ENCODE measurements around the gene OTUB2.

Gene OTUB2

DNA sequence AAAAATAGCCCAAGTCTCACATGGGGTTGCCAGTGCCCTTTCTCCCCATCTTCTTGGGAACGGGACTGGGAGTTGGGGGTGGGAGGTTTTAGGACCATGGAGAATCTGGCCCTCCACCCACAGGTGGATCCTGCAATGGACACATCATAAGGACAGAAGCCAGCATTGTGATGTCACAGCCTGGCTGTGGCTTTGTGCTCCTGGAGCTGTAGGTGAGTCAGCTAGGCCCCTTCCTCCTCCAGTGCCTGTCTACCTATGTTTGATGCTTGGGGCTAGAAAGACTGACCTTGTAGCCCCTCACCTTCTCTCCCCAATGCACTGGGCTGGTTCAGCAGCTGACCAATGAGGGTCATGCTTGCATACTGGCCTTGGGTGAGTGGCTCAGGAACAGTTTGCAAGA, 29.1 kb upstream of the OTUB2 start, which contains the start of gene CCDC197:
Gene CCDC197 (plus strand): TSS at position 220 of the 400 bp plus-strand sequence. CDS start 831 bp downstream, outside the sequence.
- DNase-seq = no peak

GRCh38 chr14:93997916-93998870, 27.9 kb upstream of the OTUB2 start:
- DNase-seq = no peak

GRCh38 chr14:93998871-93999403, 27.2 kb upstream of the OTUB2 start:
- DNase-seq = no peak

DNA sequence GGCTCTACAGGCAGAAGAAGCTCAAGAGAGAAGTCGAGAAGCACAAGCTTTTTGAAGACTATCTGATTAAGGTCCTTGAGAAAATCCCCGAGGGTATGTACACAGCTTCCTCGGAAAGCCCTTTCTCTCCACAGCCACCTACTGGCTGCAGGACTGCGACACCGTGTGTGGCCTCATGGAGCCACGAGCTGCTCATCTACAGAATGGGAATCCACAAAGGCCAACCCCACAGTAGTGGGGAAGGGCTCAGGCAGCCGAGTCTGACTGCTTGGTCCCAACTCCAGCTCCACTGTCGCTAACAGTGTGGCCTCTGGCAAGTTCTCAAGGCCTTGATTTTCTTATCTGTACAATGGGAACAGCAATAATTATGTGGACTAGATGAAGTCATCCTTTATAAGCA, 26.6 kb upstream of the OTUB2 start:
- DNase-seq = no peak

DNA sequence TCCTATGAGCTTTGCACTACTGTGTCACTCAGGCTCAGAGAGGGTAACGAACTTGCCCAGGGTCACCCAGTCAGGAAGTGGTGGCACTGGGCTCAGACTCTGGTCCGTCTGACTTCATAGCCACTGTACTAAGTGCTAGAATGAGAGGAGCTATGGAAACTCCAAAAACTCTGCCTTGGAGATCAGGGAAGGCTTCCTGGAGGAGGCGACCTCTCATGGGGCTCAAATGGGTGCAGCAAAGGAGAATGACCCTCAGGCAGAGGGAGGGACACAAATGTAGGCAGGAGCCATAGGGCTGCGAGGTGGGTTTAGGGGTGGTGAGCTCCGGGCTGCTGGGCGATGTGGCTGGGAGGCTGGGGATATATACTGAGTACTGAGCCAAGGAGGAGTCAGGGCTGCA, 25.9 kb upstream of the OTUB2 start:
- no peak for DNase-seq

DNA sequence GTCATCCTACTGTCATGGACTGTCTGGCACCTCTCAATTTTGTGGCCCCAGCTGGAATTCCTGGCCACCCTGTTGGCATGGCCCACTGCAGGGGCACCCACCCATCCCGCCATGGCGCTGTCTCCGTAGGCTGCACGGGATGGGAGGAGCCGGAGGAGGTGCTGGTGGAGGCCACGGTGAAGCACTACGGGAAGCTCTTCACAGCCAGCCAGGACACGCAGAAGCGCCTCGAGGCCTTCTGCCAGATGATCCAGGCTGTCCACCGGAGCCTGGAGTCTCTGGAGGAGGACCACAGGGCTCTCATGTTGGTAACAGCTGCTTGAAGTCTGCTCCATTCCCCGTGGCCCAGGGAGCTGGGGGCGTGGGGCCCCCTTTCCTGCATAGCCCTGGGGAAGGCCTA, 25.1 kb upstream of the OTUB2 start:
- no peak for DNase-seq

DNA sequence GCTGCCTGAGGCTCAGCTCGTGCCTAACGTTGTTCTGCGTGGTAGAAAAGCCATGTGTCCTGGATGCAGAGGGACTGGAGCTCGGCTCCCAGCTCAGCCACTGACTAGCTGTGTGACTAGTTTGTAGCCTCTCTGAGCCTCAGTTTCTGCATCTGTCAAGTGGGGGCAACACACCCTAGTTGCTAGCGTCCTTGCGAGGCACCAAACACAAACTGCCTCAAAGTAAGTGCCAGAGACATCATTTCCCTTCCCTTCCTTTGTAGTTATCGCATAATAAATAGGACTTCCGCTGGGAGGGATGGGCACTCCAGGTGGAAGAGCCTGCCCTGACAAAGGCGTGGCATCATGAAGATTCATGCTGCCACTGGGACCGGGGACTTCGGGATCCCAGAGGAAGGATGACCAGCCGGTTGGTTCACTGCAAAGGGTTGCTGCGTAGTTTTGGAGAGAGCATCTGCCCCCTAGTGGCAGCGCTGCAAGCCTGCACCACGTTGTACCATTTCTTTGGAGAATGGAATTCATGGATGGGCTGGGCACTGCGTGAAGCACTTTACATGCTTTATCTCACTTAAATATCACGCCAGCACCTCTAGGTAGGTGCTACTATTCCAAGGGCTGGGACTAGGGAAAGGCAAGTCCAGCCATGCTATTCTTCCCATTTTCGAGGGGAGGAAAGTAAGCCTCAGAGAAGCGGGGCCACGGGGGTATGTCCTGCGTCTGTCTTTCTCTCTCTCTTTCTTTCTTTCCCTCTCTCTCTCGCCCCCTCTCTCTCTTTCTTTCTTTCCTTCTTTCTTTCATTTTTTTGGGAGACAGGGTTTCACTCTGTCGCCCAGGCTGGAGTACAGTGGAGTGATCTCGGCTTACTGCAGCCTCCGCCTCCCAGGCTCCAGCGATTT, 24.4 kb upstream of the OTUB2 start:
- DNase-seq = peak; percentile 65

DNA sequence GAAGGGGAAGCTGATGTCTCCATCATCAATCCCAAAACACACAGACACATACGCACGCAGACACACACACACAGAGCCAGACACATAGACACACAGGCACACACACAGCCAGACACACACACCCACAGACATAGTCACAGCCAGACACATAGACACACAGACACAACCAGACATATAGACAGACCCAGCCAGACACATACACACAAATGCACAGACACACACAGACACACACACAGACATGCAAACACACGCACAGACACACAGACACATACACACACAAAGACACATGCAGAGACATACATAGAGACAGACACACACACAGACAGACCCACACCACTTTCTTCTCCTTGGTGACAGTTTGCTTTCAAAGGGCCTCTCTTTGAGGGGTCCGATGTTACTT, 22.7 kb upstream of the OTUB2 start:
- no peak for DNase-seq

DNA sequence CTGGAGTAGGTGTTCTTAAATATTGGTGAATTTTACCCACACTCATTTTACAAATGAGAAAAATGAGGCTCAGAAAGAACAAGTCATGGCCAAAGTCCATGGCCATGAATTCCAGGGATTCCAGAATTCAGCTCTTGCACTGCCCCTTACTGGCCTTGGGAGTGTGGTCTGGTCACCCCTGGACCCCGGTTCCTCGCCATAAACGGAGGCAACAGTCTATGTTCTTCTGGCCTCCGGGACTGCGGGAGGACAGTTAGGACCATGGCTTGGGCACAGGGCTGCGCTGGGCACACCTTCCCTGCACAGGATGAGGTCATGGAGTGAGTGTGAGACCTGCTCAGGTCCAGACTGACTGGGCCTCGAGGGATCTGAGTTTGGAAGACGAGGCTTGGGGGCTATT, 22.1 kb upstream of the OTUB2 start:
- DNase-seq = no peak

DNA sequence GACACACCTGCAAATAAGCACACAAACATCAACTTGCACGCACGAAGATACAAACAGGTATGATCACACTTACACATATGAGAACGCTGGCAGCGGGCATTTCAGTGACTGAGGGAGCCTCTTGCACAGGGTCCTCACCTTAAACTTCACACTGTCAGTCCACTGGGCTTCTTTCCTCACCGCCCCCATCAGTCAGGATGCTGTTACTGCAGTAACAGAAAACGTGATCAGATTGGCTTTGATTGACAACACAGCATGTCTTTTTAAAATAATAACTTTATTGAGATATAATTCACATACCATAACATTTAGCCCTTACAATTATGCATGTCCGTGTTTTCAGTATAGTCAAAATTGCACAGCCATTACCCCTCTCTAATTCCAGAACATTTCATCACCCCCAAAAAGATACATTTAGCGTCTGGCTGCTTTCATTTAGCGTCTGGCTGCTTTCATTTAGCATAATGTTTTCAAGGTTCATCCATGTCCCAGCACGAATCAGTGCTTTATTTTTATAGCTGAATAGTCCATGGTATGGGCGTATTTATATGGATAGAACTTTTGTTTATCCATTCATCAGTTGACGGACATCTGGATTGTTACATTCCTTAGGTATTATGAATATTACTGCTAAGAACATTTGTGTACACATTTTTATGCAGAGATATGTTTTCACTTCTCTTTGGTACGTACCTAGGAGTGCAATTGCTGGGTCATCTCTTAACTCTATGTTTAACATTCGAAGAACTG, 20.6 kb upstream of the OTUB2 start:
- peak; percentile 34 for DNase-seq

DNA sequence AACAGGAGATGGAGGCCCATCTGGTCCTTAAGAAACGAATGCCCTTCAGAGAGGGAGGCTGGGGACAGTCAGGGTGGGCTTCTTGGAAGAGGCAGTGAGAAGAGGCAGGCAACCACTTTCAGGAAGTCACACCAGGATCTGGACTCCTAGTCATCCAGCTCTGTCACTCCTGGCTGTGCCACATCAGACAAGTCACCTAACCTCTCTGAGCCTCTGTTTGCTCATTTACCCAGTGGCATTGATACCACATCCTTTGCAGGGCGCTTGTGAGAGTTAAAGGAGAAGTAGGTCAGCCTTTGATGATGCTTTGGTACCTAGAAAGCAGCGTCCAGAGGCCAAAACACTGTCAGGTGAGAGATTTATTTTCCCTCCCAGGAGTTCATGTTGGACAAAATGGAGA, 17.9 kb upstream of the OTUB2 start:
- DNase-seq = peak; percentile 14

GRCh38 chr14:94009767-94010166, 16.4 kb upstream of the OTUB2 start:
- no peak for DNase-seq

DNA sequence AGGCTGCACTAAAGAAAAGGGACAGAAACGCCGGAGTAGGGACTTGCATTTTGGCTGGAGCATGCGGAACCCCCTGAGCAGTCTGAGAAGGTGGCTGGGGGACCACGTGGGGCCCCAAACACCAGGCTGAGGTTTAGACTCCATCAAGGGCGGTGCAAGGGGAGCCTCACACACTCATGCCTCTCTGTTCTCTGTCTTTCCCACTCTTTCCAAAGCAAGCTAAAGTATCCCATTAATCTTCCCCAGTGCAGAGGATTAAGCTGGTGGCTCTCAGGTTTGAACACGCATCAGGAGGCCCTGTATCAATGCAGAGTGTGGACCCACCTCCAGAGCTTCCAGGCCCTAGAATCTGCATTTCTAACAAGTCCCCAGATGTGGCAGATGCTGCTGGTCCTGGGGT, 15.5 kb upstream of the OTUB2 start:
- DNase-seq = no peak

- DNase-seq = no peak
Observed at GRCh38 chr14:94011795-94012194, 14.3 kb upstream of the OTUB2 start.

DNA sequence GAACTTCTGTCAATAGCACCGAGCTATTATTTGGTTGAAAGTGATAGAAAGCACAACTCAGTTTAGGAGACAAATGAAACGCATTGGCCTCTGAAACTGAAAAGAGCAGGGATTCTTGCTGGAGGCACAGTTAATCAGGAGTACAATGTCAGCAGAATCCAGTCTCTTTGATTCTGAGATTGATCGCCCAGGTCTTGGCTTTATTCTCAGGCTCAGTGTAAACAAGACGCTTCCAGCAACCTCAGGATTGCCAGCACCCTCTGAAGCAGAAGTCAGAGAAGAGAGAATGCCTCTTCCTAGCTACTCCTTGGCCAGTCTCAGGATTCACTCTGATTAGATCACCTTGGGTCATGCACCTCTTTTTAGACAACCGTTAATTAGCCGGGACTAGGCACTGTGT, 11.8 kb upstream of the OTUB2 start:
- DNase-seq = no peak

- DNase-seq = no peak
Observed at GRCh38 chr14:94015223-94015622, 10.9 kb upstream of the OTUB2 start.

GRCh38 chr14:94016446-94016976, 9.6 kb upstream of the OTUB2 start:
- no peak for DNase-seq

- DNase-seq = no peak
Observed at GRCh38 chr14:94018308-94018707, 7.8 kb upstream of the OTUB2 start.

GRCh38 chr14:94019329-94019728, 6.8 kb upstream of the OTUB2 start:
- no peak for DNase-seq

- no peak for DNase-seq
Observed at GRCh38 chr14:94020267-94020666, 5.9 kb upstream of the OTUB2 start.

DNA sequence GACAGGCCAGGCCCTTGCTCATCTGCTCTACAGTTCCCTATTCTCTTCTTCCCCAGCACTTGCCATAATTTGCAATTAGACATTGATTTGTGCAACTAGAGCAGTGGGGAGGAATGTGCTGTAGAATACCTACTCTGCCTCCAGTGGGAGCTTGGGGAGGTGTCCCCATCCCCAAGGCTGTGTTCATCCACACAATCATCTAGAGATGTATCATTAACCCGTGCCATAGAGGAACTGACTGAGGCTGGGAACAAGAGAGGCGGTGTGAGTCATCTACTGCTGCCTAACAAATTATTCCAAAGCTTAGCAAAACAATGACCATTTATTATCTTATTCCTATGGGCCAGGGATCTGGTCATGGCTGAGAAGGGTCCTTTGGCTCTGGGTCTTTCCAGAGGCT, 5.1 kb upstream of the OTUB2 start:
- DNase-seq = no peak

GRCh38 chr14:94021416-94022157, 4.6 kb upstream of the OTUB2 start:
- DNase-seq = peak; percentile 27
